ENCODE results near the gene HES1.

The HES1 gene

GRCh38 chr3:194162817-194163584 lies 27.1 kb downstream of the HES1 start:
- TF ChIP-seq CTCF (IDR thresholded peaks at IDR 0.05; ENCODE audit: low read depth, low read length, missing control alignments), result no peak
- no peak overlapping the region for H3K4me3 ChIP-seq (replicated peaks; ENCODE audit: low read depth, low read length)
- DNase-seq (ENCODE audit: extremely low read depth, low read depth), result no peak

GRCh38 chr3:194163697-194164096 lies 27.7 kb downstream of the HES1 start:
- TF ChIP-seq CTCF (IDR thresholded peaks at IDR 0.05; ENCODE audit: low read depth, low read length, missing control alignments), result no peak

GRCh38 chr3:194164861-194165260 lies 28.9 kb downstream of the HES1 start:
- H3K4me3 ChIP-seq (replicated peaks; ENCODE audit: low read depth, low read length), result no peak overlapping the region
- DNase-seq (ENCODE audit: extremely low read depth, low read depth), result no peak
- TF ChIP-seq CTCF (IDR thresholded peaks at IDR 0.05; ENCODE audit: low read depth, low read length, missing control alignments), result no peak

More at GRCh38 chr3:194163697-194164096, 27.7 kb downstream of the HES1 start:
- H3K4me3 ChIP-seq (replicated peaks; ENCODE audit: low read depth, low read length), result no peak overlapping the region
- DNase-seq (ENCODE audit: extremely low read depth, low read depth), result no peak

- no peak overlapping the region for H3K4me3 ChIP-seq (replicated peaks; ENCODE audit: low read depth, low read length)
- TF ChIP-seq CTCF (IDR thresholded peaks at IDR 0.05; ENCODE audit: low read depth, low read length, missing control alignments), result no peak
- DNase-seq (ENCODE audit: extremely low read depth, low read depth), result no peak
Observed at GRCh38 chr3:194165271-194166018, 29.5 kb downstream of the HES1 start.

GRCh38 chr3:194166682-194167479 lies 30.9 kb downstream of the HES1 start:
- H3K4me3 ChIP-seq (replicated peaks; ENCODE audit: low read depth, low read length), result no peak overlapping the region
- no peak for DNase-seq (ENCODE audit: extremely low read depth, low read depth)
- no peak for TF ChIP-seq CTCF (IDR thresholded peaks at IDR 0.05; ENCODE audit: low read depth, low read length, missing control alignments)

GRCh38 chr3:194167480-194168282 lies 31.7 kb downstream of the HES1 start:
- DNase-seq (ENCODE audit: extremely low read depth, low read depth), result no peak
- no peak for TF ChIP-seq CTCF (IDR thresholded peaks at IDR 0.05; ENCODE audit: low read depth, low read length, missing control alignments)
- H3K4me3 ChIP-seq (replicated peaks; ENCODE audit: low read depth, low read length), result no peak overlapping the region

Measured in HFF-Myc (cell line).